GM12873 (cell line): ENCODE measurements around the gene SPOCK3.

Experiments used
- CTCF ChIP-seq: IDR thresholded peaks from 2 replicates; pipeline ENCODE4 v1.5.1; 2012; ENCODE audit warnings: low read depth, mild to moderate bottlenecking, moderate library complexity, low read length, control low read depth; ENCODE audit not compliant: insufficient read depth; ENCODE audit errors: missing control alignments

Gene SPOCK3

GRCh38 chr4:167210166-167210565, 24.1 kb downstream of the SPOCK3 start:
- no peak for TF ChIP-seq CTCF

GRCh38 chr4:167196344-167197012, 37.8 kb downstream of the SPOCK3 start:
- TF ChIP-seq CTCF: no peak

- TF ChIP-seq CTCF: no peak
These were observed 43.9 kb downstream of the SPOCK3 start for GRCh38 chr4:167190379-167190778.

- TF ChIP-seq CTCF: no peak
These were observed 48.8 kb downstream of the SPOCK3 start for GRCh38 chr4:167185465-167185864.

GRCh38 chr4:167183036-167183435, 51.3 kb downstream of the SPOCK3 start:
- no peak for TF ChIP-seq CTCF

- no peak for TF ChIP-seq CTCF
These were observed 56.4 kb downstream of the SPOCK3 start for GRCh38 chr4:167177925-167178324.

- no peak for TF ChIP-seq CTCF
These were observed 57.4 kb downstream of the SPOCK3 start for GRCh38 chr4:167176723-167177367.
